ENCODE results near the gene CRYBG1. TPM values are rescaled to one million over a fixed set of nuclear protein-coding genes. Genes with fewer than 3 reads are reported as not detected.
"Not testable (repeated sequence)": the region's sequence is repeated elsewhere in the genome, so short reads cannot be mapped to it uniquely, and the experiment has no call there.

Gene CRYBG1
- total and polyA plus RNA-seq, 8 donors, result 9.9 to 37.1 (median 14.4) TPM

DNA sequence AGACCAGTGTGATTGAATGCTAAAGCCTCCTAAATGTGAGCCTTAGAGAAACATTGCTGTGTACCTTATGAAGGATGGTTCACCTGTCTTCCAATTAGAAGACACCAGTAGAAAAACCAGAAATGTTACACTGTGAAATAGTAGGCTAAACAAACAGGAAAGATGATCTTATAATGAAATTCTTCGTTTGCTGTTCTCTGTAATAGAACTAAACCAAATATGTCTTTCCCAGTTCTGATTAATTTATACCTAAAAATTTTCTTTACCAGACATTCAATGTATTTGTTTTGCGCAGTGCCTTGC is 154.0 kb downstream of the CRYBG1 start:
- no peaks in the 10 kb centered on the region for H3K36me3 ChIP-seq
- TF ChIP-seq, protein P1, sequence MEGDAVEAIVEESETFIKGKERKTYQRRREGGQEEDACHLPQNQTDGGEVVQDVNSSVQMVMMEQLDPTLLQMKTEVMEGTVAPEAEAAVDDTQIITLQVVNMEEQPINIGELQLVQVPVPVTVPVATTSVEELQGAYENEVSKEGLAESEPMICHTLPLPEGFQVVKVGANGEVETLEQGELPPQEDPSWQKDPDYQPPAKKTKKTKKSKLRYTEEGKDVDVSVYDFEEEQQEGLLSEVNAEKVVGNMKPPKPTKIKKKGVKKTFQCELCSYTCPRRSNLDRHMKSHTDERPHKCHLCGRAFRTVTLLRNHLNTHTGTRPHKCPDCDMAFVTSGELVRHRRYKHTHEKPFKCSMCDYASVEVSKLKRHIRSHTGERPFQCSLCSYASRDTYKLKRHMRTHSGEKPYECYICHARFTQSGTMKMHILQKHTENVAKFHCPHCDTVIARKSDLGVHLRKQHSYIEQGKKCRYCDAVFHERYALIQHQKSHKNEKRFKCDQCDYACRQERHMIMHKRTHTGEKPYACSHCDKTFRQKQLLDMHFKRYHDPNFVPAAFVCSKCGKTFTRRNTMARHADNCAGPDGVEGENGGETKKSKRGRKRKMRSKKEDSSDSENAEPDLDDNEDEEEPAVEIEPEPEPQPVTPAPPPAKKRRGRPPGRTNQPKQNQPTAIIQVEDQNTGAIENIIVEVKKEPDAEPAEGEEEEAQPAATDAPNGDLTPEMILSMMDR (IDR thresholded peaks at IDR 0.05), result no peak
- intact Hi-C loops (cut with DNase I), result no loop called here
- H3K4me1 ChIP-seq, result peaks cover 14 to 80% of the 10 kb centered on the region in 2 donors
- H3K27ac ChIP-seq, result peak overlapping the region; percentile 94 to 98
- DNase-seq, result no peak
- ATAC-seq, result no peak
- H3K4me3 ChIP-seq, result peak overlapping the region in 1 of 2 donors; percentile 79
- peaks cover 3 to 29% of the 10 kb centered on the region in 2 donors for H3K27me3 ChIP-seq
- no peaks in the 10 kb centered on the region for H3K9me3 ChIP-seq

DNA sequence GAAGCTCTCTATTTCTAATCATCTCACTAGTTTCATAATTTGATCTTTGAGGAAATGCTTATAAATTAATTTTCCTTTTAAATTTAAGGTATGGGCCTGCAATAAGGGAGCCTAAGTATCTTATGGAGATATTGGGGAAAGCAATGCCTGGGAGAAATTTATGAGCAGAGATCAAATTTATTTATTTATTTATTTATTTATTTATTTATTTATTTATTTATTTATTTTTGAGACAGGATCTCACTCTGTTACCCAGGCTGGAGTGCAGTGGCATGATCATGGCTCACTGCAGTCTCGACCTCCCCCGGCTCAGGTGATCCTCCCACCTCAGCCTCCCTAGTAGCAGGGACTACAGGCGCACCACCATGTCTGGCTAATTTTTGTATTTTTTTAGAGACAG is 155.1 kb downstream of the CRYBG1 start:
- DNase-seq; H3K9me3 ChIP-seq; intact Hi-C loops (cut with DNase I); H3K36me3 ChIP-seq; ATAC-seq: not testable (repeated sequence)
- Histone ChIP-seq H3K27me3 (peaks cover 3 to 19% of the 10 kb centered on the region in 2 donors), H3K4me1 (peaks cover 5 to 80% of the 10 kb centered on the region in 2 donors), H3K4me3 (peak overlapping the region in 1 of 2 donors; percentile 79), H3K27ac (peak overlapping the region; percentile 63 to 94)

DNA sequence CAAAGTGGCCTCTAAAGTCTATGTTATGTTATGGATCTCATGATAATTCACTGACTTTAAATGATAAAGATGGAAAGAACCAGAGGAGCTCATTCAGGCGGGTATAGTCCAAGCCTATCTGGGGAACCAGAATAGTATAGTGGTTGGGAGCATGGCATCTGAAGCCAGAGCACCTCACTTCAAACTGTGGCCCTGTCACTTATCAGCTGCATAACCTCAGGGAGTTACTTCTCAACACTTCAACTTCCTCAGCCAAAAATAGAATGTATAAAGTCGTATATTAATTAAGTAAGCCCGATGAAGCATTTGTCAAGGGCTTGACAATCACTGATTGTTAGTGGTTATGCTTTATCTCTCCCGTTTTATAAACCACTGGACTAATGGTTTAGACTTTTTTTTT is 156.1 kb downstream of the CRYBG1 start:
- peak overlapping the region; percentile 41 to 63 for H3K27ac ChIP-seq
- DNase-seq, result no peak
- intact Hi-C loops (cut with DNase I), result no loop called here
- no peaks in the 10 kb centered on the region for H3K9me3 ChIP-seq
- H3K4me1 ChIP-seq, result peaks cover 5 to 80% of the 10 kb centered on the region in 2 donors
- peaks cover 0 to 6% of the 10 kb centered on the region in 2 donors for H3K36me3 ChIP-seq
- H3K4me3 ChIP-seq, result no peak overlapping the region
- no peak for ATAC-seq
- TF ChIP-seq, protein P1 (IDR thresholded peaks at IDR 0.05), result no peak
- H3K27me3 ChIP-seq, result peaks cover 0 to 13% of the 10 kb centered on the region in 2 donors

- peak overlapping the region in 1 of 2 donors; percentile 9 for H3K27ac ChIP-seq
- TF ChIP-seq, protein P1 (IDR thresholded peaks at IDR 0.05), result no peak
- intact Hi-C loops (cut with DNase I), result no loop called here
- no peaks in the 10 kb centered on the region for H3K9me3 ChIP-seq
- H3K27me3 ChIP-seq, result peaks cover 0 to 5% of the 10 kb centered on the region in 2 donors
- ATAC-seq (no peak), DNase-seq (no peak)
- peaks cover 0 to 6% of the 10 kb centered on the region in 2 donors for H3K36me3 ChIP-seq
- H3K4me3 ChIP-seq, result no peak overlapping the region
- H3K4me1 ChIP-seq, result peaks cover 5 to 91% of the 10 kb centered on the region in 2 donors
Observed at GRCh38 chr6:106517706-106518105, 157.2 kb downstream of the CRYBG1 start.

DNA sequence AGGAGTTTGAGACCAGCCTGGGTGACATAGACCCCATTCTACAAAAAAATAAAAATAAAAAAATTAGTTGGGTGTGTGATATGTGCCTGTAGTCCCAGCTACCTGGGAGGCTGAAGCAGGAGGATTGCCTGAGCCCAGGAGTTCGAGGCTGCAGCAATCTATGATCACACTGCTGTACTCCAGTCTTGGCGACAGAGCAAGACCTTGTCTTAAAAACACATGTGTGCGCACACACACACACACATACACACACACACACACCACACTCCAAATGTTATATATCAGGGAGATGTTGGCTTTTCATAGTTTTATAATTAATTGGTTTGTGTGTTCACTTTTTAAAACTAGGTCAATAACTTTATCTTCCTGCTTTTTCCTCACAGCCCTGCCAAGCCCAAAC is 158.2 kb downstream of the CRYBG1 start:
- Histone ChIP-seq H3K4me3 (no peak overlapping the region), H3K27ac (peak overlapping the region in 1 of 2 donors; percentile 91), H3K27me3 (no peaks in the 10 kb centered on the region), H3K4me1 (peaks cover 5 to 96% of the 10 kb centered on the region in 2 donors), H3K9me3 (no peaks in the 10 kb centered on the region), H3K36me3 (peaks cover 0 to 6% of the 10 kb centered on the region in 2 donors)
- DNase-seq (no peak), ATAC-seq (no peak)
- TF ChIP-seq, protein P1 (IDR thresholded peaks at IDR 0.05), result no peak
- intact Hi-C loops (cut with DNase I), result no loop called here

Data from left lung (tissue), 10 donors.